HCT116 (cell line): Measurements from ENCODE around the gene CDX1. TPM values are rescaled to one million over a fixed set of nuclear protein-coding genes. Genes with fewer than 3 reads are reported as not detected.

Experiments
- ATAC-seq: fragments of 200-7000 bp; cut with Tn5 transposase; 2 replicates; pipeline ENCODE4 v1.9.1; 2020; ENCODE audit warnings: mild to moderate bottlenecking, moderate library complexity
- BruUV-seq: library from RNA; stranded (reverse); fragments of 400-500 nt; replicated peaks from 2 replicates; lab custom pipeline; 2021; lab: Mats Ljungman, UMichigan
- CTCF ChIA-PET: fragments of 300-600 bp; sonication (Branson Sonifier 250); formaldehyde crosslinking; loops from one replicate; lab custom pipeline; 2021; ENCODE audit warnings: antibody characterized with exemption; lab: Charles Lee
- POLR2A ChIA-PET: fragments of 300-600, 350-600 bp; sonication (Branson Sonifier 250); formaldehyde crosslinking; loops from one replicate; lab custom pipeline; 2021; ENCODE audit warnings: antibody characterized with exemption; lab: Charles Lee
- RAD21 ChIA-PET, 2 experiments: fragments of 300-600 bp; sonication (Branson Sonifier 250); formaldehyde crosslinking; loops; one replicate each; lab custom pipeline; 2023; ENCODE audit warnings: low total read pairs in 2 of 2; ENCODE audit not compliant: uncharacterized antibody in 2 of 2, unreplicated experiment in 2 of 2, low non-redundant PET in 1 of 2; lab: Charles Lee
- DNase-seq: peaks from one replicate; pipeline ENCODE4 v3.0.0-alpha.2; 2010; ENCODE audit warnings: low read depth, low spot score
- H2AFZ ChIP-seq: fragments of 200-600 bp; shearing (Covaris generic), sonication (generic); 2 replicates; pipeline ENCODE4 v1.6.1; 2017; ENCODE audit warnings: low read depth, mixed run types, mixed read lengths, antibody characterized with exemption, low read length; ENCODE audit not compliant: poor library complexity, severe bottlenecking
- H3K27ac ChIP-seq: 2 replicates; pipeline ENCODE4 v1.5.1; 2012; ENCODE audit warnings: low read depth, low read length
- H3K27me3 ChIP-seq: fragments of 200-600 bp; sonication (generic); 2 replicates; pipeline ENCODE4 v1.6.1; 2016; ENCODE audit warnings: mixed run types, low read length, mixed read lengths; ENCODE audit not compliant: insufficient read depth
- H3K36me3 ChIP-seq, 2 experiments: fragments of 200-500 bp in 1 of 2; fragments of 200-600 bp in 1 of 2; sonication (Bioruptor generic) in 1 of 2; sonication (generic) in 1 of 2; 2 replicates each; pipeline versions ENCODE4 v1.5.1 to v1.6.1; 2014 to 2016; ENCODE audit warnings: low read length in 2 of 2, inconsistent platforms in 1 of 2, mixed read lengths in 1 of 2, mixed run types in 1 of 2; ENCODE audit not compliant: insufficient read depth in 2 of 2, control insufficient read depth in 1 of 2
- H3K4me1 ChIP-seq, 2 experiments: fragments of 200-600 bp in 1 of 2; sonication (generic) in 1 of 2; 2 replicates each; pipeline versions ENCODE4 v1.5.1 to v1.6.1; 2012 to 2017; ENCODE audit warnings: low read length in 2 of 2, inconsistent platforms in 1 of 2, mild to moderate bottlenecking in 1 of 2, mixed read lengths in 1 of 2, mixed run types in 1 of 2, moderate library complexity in 1 of 2; ENCODE audit not compliant: insufficient read depth in 2 of 2, control insufficient read depth in 1 of 2
- H3K4me2 ChIP-seq: fragments of 200-600 bp; sonication (generic); 2 replicates; pipeline ENCODE4 v1.6.1; 2017; ENCODE audit warnings: mixed run types, low read length, mixed read lengths
- H3K4me3 ChIP-seq, 2 experiments: fragments of 200-600 bp in 1 of 2; sonication (generic) in 1 of 2; replicated peaks in 1 of 2; 2 replicates each; pipeline ENCODE4 v1.5.1; 2011 to 2016; ENCODE audit warnings: low read length in 2 of 2, control low read depth in 1 of 2, low read depth in 1 of 2, mild to moderate bottlenecking in 1 of 2, mixed read lengths in 1 of 2, mixed run types in 1 of 2
- H3K79me2 ChIP-seq: fragments of 200-600 bp; sonication (generic); 2 replicates; pipeline ENCODE4 v1.6.1; 2017; ENCODE audit warnings: mild to moderate bottlenecking, mixed run types, low read length, moderate library complexity, mixed read lengths; ENCODE audit not compliant: insufficient read depth
- H3K9ac ChIP-seq: fragments of 200-600 bp; sonication (generic); 2 replicates; pipeline ENCODE4 v1.6.1; 2016; ENCODE audit warnings: low read length, mixed read lengths
- H3K9me2 ChIP-seq: fragments of 200-600 bp; sonication (generic), shearing (Covaris generic); 2 replicates; pipeline ENCODE4 v1.6.1; 2017; ENCODE audit warnings: mixed run types, mild to moderate bottlenecking, moderate library complexity; ENCODE audit not compliant: insufficient read depth
- H3K9me3 ChIP-seq, 2 experiments: fragments of 200-500 bp in 1 of 2; fragments of 200-600 bp in 1 of 2; sonication (Bioruptor generic) in 1 of 2; sonication (generic) in 1 of 2; 2 replicates each; pipeline ENCODE4 v1.6.1; 2014 to 2017; ENCODE audit warnings: low read length in 2 of 2, mixed read lengths in 2 of 2, inconsistent platforms in 1 of 2, low read depth in 1 of 2, mild to moderate bottlenecking in 1 of 2, mixed run types in 1 of 2, moderate library complexity in 1 of 2; ENCODE audit not compliant: control insufficient read depth in 1 of 2, insufficient read depth in 1 of 2
- H4K20me1 ChIP-seq: fragments of 200-600 bp; sonication (generic), shearing (Covaris generic); 2 replicates; pipeline ENCODE4 v1.6.1; 2017; ENCODE audit warnings: mixed run types, mild to moderate bottlenecking, moderate library complexity; ENCODE audit not compliant: insufficient read depth
- EGR1 ChIP-seq: IDR thresholded peaks from 2 replicates; pipeline ENCODE4 v1.6.1; 2012; ENCODE audit warnings: low read depth
- EZH2 ChIP-seq: fragments of 200-600 bp; sonication (generic); IDR thresholded peaks from 2 replicates; pipeline ENCODE4 v1.6.1; 2017; ENCODE audit warnings: antibody characterized with exemption, mixed run types
- EZH2phosphoT487 ChIP-seq: fragments of 200-600 bp; IDR thresholded peaks from 2 replicates; pipeline ENCODE4 v1.6.1; 2018; ENCODE audit warnings: antibody characterized with exemption, borderline replicate concordance
- FOSL1 ChIP-seq: IDR thresholded peaks from 2 replicates; pipeline ENCODE4 v1.6.1; 2012; ENCODE audit warnings: low read depth
- JUND ChIP-seq: IDR thresholded peaks from 2 replicates; pipeline ENCODE4 v1.6.1; 2012
- MAX ChIP-seq: IDR thresholded peaks from 2 replicates; pipeline ENCODE4 v1.6.1; 2012
- SRF ChIP-seq: IDR thresholded peaks from 2 replicates; pipeline ENCODE4 v1.6.1; 2012; ENCODE audit warnings: low read depth
- YY1 ChIP-seq: IDR thresholded peaks from 2 replicates; pipeline ENCODE4 v1.6.1; 2011; ENCODE audit warnings: low read length, low read depth, moderate library complexity, mild to moderate bottlenecking; ENCODE audit not compliant: insufficient replicate concordance; ENCODE audit errors: extremely low read depth
- ZNF274 ChIP-seq: fragments of 200-500 bp; sonication (Bioruptor generic); IDR thresholded peaks from 2 replicates; pipeline ENCODE4 v1.6.1; 2014; ENCODE audit warnings: mild to moderate bottlenecking, low read depth, low read length, inconsistent platforms
- intact Hi-C: fragments of 100-400 bp; cut with micrococcal nuclease; formaldehyde crosslinking; loops from 2 replicates; pipeline ENCODE4 v1.10.0; 2022
- total RNA-seq: library from RNA; stranded (reverse); gene quantifications from one replicate; pipeline ENCODE4 v1.2.1, GENCODE V29; 2021; ENCODE audit not compliant: unreplicated experiment
- TF ChIP-seq, protein P1 (sequence below), 3 experiments: fragments of 200-600 bp in 1 of 3; sonication (generic) in 1 of 3; IDR thresholded peaks in 2 of 3; conservative IDR thresholded peaks in 1 of 3; 2 replicates each; pipeline ENCODE4 v1.5.1; 2012 to 2017; ENCODE audit warnings: low read depth in 2 of 3, low read length in 2 of 3, antibody characterized with exemption in 1 of 3, borderline replicate concordance in 1 of 3, control low read depth in 1 of 3, mild to moderate bottlenecking in 1 of 3, mixed read lengths in 1 of 3, mixed run types in 1 of 3, moderate library complexity in 1 of 3; ENCODE audit not compliant: insufficient read depth in 1 of 3
- TF ChIP-seq, protein P2 (sequence below): IDR thresholded peaks from 2 replicates; pipeline ENCODE4 v1.6.1; 2012

Gene CDX1
- total RNA-seq, 1 experiment from 2014 or later, result not detected

- TF ChIP-seq, protein P1, sequence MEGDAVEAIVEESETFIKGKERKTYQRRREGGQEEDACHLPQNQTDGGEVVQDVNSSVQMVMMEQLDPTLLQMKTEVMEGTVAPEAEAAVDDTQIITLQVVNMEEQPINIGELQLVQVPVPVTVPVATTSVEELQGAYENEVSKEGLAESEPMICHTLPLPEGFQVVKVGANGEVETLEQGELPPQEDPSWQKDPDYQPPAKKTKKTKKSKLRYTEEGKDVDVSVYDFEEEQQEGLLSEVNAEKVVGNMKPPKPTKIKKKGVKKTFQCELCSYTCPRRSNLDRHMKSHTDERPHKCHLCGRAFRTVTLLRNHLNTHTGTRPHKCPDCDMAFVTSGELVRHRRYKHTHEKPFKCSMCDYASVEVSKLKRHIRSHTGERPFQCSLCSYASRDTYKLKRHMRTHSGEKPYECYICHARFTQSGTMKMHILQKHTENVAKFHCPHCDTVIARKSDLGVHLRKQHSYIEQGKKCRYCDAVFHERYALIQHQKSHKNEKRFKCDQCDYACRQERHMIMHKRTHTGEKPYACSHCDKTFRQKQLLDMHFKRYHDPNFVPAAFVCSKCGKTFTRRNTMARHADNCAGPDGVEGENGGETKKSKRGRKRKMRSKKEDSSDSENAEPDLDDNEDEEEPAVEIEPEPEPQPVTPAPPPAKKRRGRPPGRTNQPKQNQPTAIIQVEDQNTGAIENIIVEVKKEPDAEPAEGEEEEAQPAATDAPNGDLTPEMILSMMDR (IDR thresholded peaks at IDR 0.05 in 2 of 3, conservative IDR thresholded peaks at IDR 0.05 in 1 of 3; ENCODE audit: borderline replicate concordance in 1 of 3, insufficient read depth in 1 of 3, low read depth in 2 of 3, low read length in 2 of 3), result peak in 2 of 3 experiments; percentile 31 to 39; a peak in 3 of 6 replicates
- no peak for TF ChIP-seq FOSL1
- no peak for TF ChIP-seq ZNF274
- TF ChIP-seq, protein P2, sequence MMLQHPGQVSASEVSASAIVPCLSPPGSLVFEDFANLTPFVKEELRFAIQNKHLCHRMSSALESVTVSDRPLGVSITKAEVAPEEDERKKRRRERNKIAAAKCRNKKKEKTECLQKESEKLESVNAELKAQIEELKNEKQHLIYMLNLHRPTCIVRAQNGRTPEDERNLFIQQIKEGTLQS, result no peak
- no peak for TF ChIP-seq EZH2phosphoT487
- no peak for TF ChIP-seq JUND
- no peak for TF ChIP-seq MAX
- no TSS peak for BruUV-seq
- DNase-seq (no peak), ATAC-seq (0 out of 2 replicates have a peak, but pooled peaks have one; percentile 39)
- intact Hi-C loops, result no loop called here
- Histone ChIP-seq H4K20me1 (no peaks in the 10 kb centered on the region), H3K79me2 (no peaks in the 10 kb centered on the region), H3K9ac (no peak overlapping the region), H3K27ac (no peak overlapping the region), H2AFZ (no peak overlapping the region), H3K4me2 (no peak overlapping the region), H3K27me3 (peaks cover 9% of the 10 kb centered on the region), H3K9me2 (no peaks in the 10 kb centered on the region), H3K9me3 (no peaks in the 10 kb centered on the region), H3K4me3 (no peak overlapping the region), H3K36me3 (no peaks in the 10 kb centered on the region), H3K4me1 (peaks cover 0 to 5% of the 10 kb centered on the region in 2 experiments; a peak in 1 of 4 replicates)
- CTCF ChIA-PET, result no interaction called here
- POLR2A ChIA-PET, result no interaction called here
- RAD21 ChIA-PET, result no interaction called here
Measured at GRCh38 chr5:150167908-150168307, 1.3 kb downstream of the CDX1 start.

- no peak overlapping the region for H3K9ac ChIP-seq
- TF ChIP-seq, protein P1 (IDR thresholded peaks at IDR 0.05 in 2 of 3, conservative IDR thresholded peaks at IDR 0.05 in 1 of 3; ENCODE audit: borderline replicate concordance in 1 of 3, insufficient read depth in 1 of 3, low read depth in 2 of 3, low read length in 2 of 3), result no peak
- TF ChIP-seq ZNF274, result no peak
- TF ChIP-seq EZH2, result no peak
- TF ChIP-seq, protein P2, result no peak
- no peak for TF ChIP-seq JUND
- TF ChIP-seq SRF, result no peak
- TF ChIP-seq YY1, result no peak
- no peak for TF ChIP-seq EGR1
- ChIA-PET RAD21 (no interaction called here), POLR2A (no interaction called here), CTCF (no interaction called here)
- no peak for DNase-seq
- BruUV-seq, result no TSS peak
- no peaks in the 10 kb centered on the region for H3K9me2 ChIP-seq
- no peak overlapping the region for H2AFZ ChIP-seq
- H3K4me3 ChIP-seq, result no peak overlapping the region
- no peaks in the 10 kb centered on the region for H3K36me3 ChIP-seq
- no peak overlapping the region for H3K4me2 ChIP-seq
- no peak for ATAC-seq
- peaks cover 9% of the 10 kb centered on the region for H3K27me3 ChIP-seq
- intact Hi-C loops, result no loop called here
- H4K20me1 ChIP-seq, result no peaks in the 10 kb centered on the region
- H3K27ac ChIP-seq, result no peak overlapping the region
- no peaks in the 10 kb centered on the region for H3K9me3 ChIP-seq
- H3K4me1 ChIP-seq, result peaks cover 0 to under 1% of the 10 kb centered on the region in 2 experiments; a peak in 1 of 4 replicates
- H3K79me2 ChIP-seq, result no peaks in the 10 kb centered on the region
Measured at GRCh38 chr5:150168864-150169263, 2.3 kb downstream of the CDX1 start.
